ENCODE data around the gene MARF1.

MARF1 gene

GRCh38 chr16:15556130-15556529 lies 86.8 kb downstream of the MARF1 start:
- Histone ChIP-seq H3K79me2 (ENCODE audit: insufficient read depth, low read length) (no peaks in the 10 kb centered on the region), H3K27ac (ENCODE audit: low read length) (no peak overlapping the region), H3K4me2 (ENCODE audit: insufficient read depth, low read length) (no peak overlapping the region), H2AFZ (ENCODE audit: low read depth, low read length) (no peak overlapping the region), H4K20me1 (ENCODE audit: insufficient read depth, low read length) (no peaks in the 10 kb centered on the region), H3K9me3 (ENCODE audit: insufficient read depth, low read length, severe bottlenecking) (no peaks in the 10 kb centered on the region), H3K4me1 (ENCODE audit: insufficient read depth, low read length) (no peaks in the 10 kb centered on the region), H3K9ac (ENCODE audit: low read depth, low read length) (no peak overlapping the region), H3K4me3 (ENCODE audit: low read depth in 1 of 2, low read length in 2 of 2) (no peak overlapping the region), H3K36me3 (ENCODE audit: insufficient read depth, low read length) (no peaks in the 10 kb centered on the region), H3K27me3 (ENCODE audit: insufficient read depth, low read length, poor library complexity) (no peaks in the 10 kb centered on the region)
- no peak for ATAC-seq (ENCODE audit: insufficient read depth, low read depth)
- DNase-seq, result no peak
- no peak for TF ChIP-seq CTCF (IDR thresholded peaks at IDR 0.05; ENCODE audit: borderline replicate concordance, extremely low read depth, low read length, poor library complexity, severe bottlenecking)
- no peak for TF ChIP-seq EZH2 (IDR thresholded peaks at IDR 0.05; ENCODE audit: borderline replicate concordance, low read depth, low read length, severe bottlenecking)

GRCh38 chr16:15553313-15554088 lies 89.5 kb downstream of the MARF1 start:
- Histone ChIP-seq H3K9ac (ENCODE audit: low read depth, low read length) (no peak overlapping the region), H3K9me3 (ENCODE audit: insufficient read depth, low read length, severe bottlenecking) (no peaks in the 10 kb centered on the region), H3K27ac (ENCODE audit: low read length) (no peak overlapping the region), H3K27me3 (ENCODE audit: insufficient read depth, low read length, poor library complexity) (no peaks in the 10 kb centered on the region), H3K79me2 (ENCODE audit: insufficient read depth, low read length) (no peaks in the 10 kb centered on the region), H3K4me3 (ENCODE audit: low read depth in 1 of 2, low read length in 2 of 2) (no peak overlapping the region), H2AFZ (ENCODE audit: low read depth, low read length) (no peak overlapping the region), H3K36me3 (ENCODE audit: insufficient read depth, low read length) (no peaks in the 10 kb centered on the region), H3K4me2 (ENCODE audit: insufficient read depth, low read length) (no peak overlapping the region), H4K20me1 (ENCODE audit: insufficient read depth, low read length) (no peaks in the 10 kb centered on the region), H3K4me1 (ENCODE audit: insufficient read depth, low read length) (no peaks in the 10 kb centered on the region)
- TF ChIP-seq EZH2 (IDR thresholded peaks at IDR 0.05; ENCODE audit: borderline replicate concordance, low read depth, low read length, severe bottlenecking), result no peak
- TF ChIP-seq CTCF (IDR thresholded peaks at IDR 0.05; ENCODE audit: borderline replicate concordance, extremely low read depth, low read length, poor library complexity, severe bottlenecking), result no peak
- no peak for DNase-seq
- ATAC-seq (ENCODE audit: insufficient read depth, low read depth), result no peak

GRCh38 chr16:15552507-15552906 lies 90.4 kb downstream of the MARF1 start:
- no peaks in the 10 kb centered on the region for H3K9me3 ChIP-seq (ENCODE audit: insufficient read depth, low read length, severe bottlenecking)
- H3K4me1 ChIP-seq (ENCODE audit: insufficient read depth, low read length), result no peaks in the 10 kb centered on the region
- TF ChIP-seq EZH2 (IDR thresholded peaks at IDR 0.05; ENCODE audit: borderline replicate concordance, low read depth, low read length, severe bottlenecking) (no peak), CTCF (IDR thresholded peaks at IDR 0.05; ENCODE audit: borderline replicate concordance, extremely low read depth, low read length, poor library complexity, severe bottlenecking) (no peak)
- no peak overlapping the region for H2AFZ ChIP-seq (ENCODE audit: low read depth, low read length)
- H3K4me3 ChIP-seq (ENCODE audit: low read depth in 1 of 2, low read length in 2 of 2), result no peak overlapping the region
- H3K9ac ChIP-seq (ENCODE audit: low read depth, low read length), result no peak overlapping the region
- no peak overlapping the region for H3K27ac ChIP-seq (ENCODE audit: low read length)
- H3K4me2 ChIP-seq (ENCODE audit: insufficient read depth, low read length), result no peak overlapping the region
- H3K79me2 ChIP-seq (ENCODE audit: insufficient read depth, low read length), result no peaks in the 10 kb centered on the region
- ATAC-seq (ENCODE audit: insufficient read depth, low read depth) (no peak), DNase-seq (no peak)
- no peaks in the 10 kb centered on the region for H3K36me3 ChIP-seq (ENCODE audit: insufficient read depth, low read length)
- no peaks in the 10 kb centered on the region for H4K20me1 ChIP-seq (ENCODE audit: insufficient read depth, low read length)
- H3K27me3 ChIP-seq (ENCODE audit: insufficient read depth, low read length, poor library complexity), result no peaks in the 10 kb centered on the region
